Measurements from ENCODE around the gene CASP8. TPM values are rescaled to one million over a fixed set of nuclear protein-coding genes. Genes with fewer than 3 reads are reported as not detected.

Gene CASP8
- total and polyA plus RNA-seq, 9 of the 15 experiments (the other 6 are each of a cell fraction or from before 2014, with no cell fraction given) = 10.2 to 31.4 (median 19.4) TPM

DNA sequence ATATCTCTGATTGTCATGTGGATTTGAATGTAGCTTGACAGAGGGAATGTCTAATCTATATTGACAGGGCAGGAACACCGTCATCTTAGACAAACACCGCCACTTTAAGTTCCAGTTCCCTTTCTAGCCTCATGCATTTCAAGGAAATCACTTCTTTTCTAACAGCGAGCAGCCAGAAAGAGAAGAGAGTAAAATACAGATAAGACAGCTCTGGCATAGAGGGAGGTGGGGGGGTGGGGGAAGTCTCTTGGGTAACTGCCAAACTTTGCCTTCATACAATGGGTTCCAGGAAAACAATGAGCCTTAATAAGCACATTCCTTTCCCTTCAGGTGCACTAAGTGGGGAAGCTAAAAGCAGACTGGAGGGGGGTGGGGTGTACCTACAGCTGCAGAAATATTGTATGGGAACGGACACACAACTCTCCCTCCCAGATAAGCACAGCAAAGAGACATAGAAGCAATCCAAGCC is 40.2 kb upstream of the CASP8 start (continued):
- TF ChIP-seq BACH1 (tag; IDR thresholded peaks at IDR 0.05) (no peak), ZNF764 (CRISPR knock-in tag; IDR thresholded peaks at IDR 0.05; ENCODE audit: low read depth) (no peak), HNRNPH1 (optimal IDR thresholded peaks at IDR 0.05; ENCODE audit: low read depth, low read length) (no peak), ELF1 (tag; IDR thresholded peaks at IDR 0.05) (no peak), TCF3 (CRISPR knock-in tag; IDR thresholded peaks at IDR 0.05) (peak; percentile 71), FOXM1 (IDR thresholded peaks at IDR 0.05; ENCODE audit: low read depth) (no peak; the same call in 1 of the 2 replicates), FOXM1 (CRISPR knock-in tag; IDR thresholded peaks at IDR 0.05; ENCODE audit: low read depth) (no peak), MEF2A (IDR thresholded peaks at IDR 0.05; ENCODE audit: control insufficient read depth, low read depth, low read length) (no peak), TCF7 (IDR thresholded peaks at IDR 0.05; ENCODE audit: borderline replicate concordance) (no peak), MAFF (IDR thresholded peaks at IDR 0.05; ENCODE audit: low read length) (no peak), ADNP (tag; IDR thresholded peaks at IDR 0.05) (no peak), CEBPB (tag; IDR thresholded peaks at IDR 0.05) (no peak), POLR3G (IDR thresholded peaks at IDR 0.05; ENCODE audit: extremely low read depth, insufficient read length, insufficient replicate concordance) (no peak), CCAR2 (IDR thresholded peaks at IDR 0.05; ENCODE audit: low read depth, low read length) (no peak), PYGO2 (tag; IDR thresholded peaks at IDR 0.05) (no peak), ZNF124 (CRISPR knock-in tag; IDR thresholded peaks at IDR 0.05) (no peak)
- TF ChIP-seq, protein P1, sequence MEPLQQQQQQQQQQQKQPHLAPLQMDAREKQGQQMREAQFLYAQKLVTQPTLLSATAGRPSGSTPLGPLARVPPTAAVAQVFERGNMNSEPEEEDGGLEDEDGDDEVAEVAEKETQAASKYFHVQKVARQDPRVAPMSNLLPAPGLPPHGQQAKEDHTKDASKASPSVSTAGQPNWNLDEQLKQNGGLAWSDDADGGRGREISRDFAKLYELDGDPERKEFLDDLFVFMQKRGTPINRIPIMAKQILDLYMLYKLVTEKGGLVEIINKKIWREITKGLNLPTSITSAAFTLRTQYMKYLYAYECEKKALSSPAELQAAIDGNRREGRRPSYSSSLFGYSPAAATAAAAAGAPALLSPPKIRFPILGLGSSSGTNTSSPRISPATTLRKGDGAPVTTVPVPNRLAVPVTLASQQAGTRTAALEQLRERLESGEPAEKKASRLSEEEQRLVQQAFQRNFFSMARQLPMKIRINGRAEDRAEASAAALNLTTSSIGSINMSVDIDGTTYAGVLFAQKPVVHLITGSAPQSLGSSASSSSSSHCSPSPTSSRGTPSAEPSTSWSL (CRISPR knock-in tag; IDR thresholded peaks at IDR 0.05; ENCODE audit: borderline replicate concordance) = no peak
- TF ChIP-seq, protein P2, sequence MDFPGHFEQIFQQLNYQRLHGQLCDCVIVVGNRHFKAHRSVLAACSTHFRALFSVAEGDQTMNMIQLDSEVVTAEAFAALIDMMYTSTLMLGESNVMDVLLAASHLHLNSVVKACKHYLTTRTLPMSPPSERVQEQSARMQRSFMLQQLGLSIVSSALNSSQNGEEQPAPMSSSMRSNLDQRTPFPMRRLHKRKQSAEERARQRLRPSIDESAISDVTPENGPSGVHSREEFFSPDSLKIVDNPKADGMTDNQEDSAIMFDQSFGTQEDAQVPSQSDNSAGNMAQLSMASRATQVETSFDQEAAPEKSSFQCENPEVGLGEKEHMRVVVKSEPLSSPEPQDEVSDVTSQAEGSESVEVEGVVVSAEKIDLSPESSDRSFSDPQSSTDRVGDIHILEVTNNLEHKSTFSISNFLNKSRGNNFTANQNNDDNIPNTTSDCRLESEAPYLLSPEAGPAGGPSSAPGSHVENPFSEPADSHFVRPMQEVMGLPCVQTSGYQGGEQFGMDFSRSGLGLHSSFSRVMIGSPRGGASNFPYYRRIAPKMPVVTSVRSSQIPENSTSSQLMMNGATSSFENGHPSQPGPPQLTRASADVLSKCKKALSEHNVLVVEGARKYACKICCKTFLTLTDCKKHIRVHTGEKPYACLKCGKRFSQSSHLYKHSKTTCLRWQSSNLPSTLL (IDR thresholded peaks at IDR 0.05) = no peak
- TF ChIP-seq, protein P3, sequence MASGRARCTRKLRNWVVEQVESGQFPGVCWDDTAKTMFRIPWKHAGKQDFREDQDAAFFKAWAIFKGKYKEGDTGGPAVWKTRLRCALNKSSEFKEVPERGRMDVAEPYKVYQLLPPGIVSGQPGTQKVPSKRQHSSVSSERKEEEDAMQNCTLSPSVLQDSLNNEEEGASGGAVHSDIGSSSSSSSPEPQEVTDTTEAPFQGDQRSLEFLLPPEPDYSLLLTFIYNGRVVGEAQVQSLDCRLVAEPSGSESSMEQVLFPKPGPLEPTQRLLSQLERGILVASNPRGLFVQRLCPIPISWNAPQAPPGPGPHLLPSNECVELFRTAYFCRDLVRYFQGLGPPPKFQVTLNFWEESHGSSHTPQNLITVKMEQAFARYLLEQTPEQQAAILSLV (tag; IDR thresholded peaks at IDR 0.05) = no peak
- TF ChIP-seq, protein P4, sequence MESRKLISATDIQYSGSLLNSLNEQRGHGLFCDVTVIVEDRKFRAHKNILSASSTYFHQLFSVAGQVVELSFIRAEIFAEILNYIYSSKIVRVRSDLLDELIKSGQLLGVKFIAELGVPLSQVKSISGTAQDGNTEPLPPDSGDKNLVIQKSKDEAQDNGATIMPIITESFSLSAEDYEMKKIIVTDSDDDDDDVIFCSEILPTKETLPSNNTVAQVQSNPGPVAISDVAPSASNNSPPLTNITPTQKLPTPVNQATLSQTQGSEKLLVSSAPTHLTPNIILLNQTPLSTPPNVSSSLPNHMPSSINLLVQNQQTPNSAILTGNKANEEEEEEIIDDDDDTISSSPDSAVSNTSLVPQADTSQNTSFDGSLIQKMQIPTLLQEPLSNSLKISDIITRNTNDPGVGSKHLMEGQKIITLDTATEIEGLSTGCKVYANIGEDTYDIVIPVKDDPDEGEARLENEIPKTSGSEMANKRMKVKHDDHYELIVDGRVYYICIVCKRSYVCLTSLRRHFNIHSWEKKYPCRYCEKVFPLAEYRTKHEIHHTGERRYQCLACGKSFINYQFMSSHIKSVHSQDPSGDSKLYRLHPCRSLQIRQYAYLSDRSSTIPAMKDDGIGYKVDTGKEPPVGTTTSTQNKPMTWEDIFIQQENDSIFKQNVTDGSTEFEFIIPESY (CRISPR knock-in tag; IDR thresholded peaks at IDR 0.05) = no peak
- TF ChIP-seq, protein P5, sequence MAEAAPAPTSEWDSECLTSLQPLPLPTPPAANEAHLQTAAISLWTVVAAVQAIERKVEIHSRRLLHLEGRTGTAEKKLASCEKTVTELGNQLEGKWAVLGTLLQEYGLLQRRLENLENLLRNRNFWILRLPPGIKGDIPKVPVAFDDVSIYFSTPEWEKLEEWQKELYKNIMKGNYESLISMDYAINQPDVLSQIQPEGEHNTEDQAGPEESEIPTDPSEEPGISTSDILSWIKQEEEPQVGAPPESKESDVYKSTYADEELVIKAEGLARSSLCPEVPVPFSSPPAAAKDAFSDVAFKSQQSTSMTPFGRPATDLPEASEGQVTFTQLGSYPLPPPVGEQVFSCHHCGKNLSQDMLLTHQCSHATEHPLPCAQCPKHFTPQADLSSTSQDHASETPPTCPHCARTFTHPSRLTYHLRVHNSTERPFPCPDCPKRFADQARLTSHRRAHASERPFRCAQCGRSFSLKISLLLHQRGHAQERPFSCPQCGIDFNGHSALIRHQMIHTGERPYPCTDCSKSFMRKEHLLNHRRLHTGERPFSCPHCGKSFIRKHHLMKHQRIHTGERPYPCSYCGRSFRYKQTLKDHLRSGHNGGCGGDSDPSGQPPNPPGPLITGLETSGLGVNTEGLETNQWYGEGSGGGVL (CRISPR knock-in tag; IDR thresholded peaks at IDR 0.05) = no peak
